Activated gamma-delta T cell treated with anti-CD3 and anti-CD28 coated beads, Interleukin-2, amount 50 U/mL, for 16 hours (primary cell): ENCODE results near the gene ATP6V1C2.
A peak's percentile ranks its signal among the peaks of the same experiment; 100 is the strongest.
"Not testable (repeated sequence)": the region's sequence is repeated elsewhere in the genome, so short reads cannot be mapped to it uniquely, and the experiment has no call there.

Experiments
- DNase-seq: peaks from one replicate; pipeline ENCODE4 v3.0.0-alpha.2; 2020; ENCODE audit warnings: low read depth

The ATP6V1C2 gene

DNA sequence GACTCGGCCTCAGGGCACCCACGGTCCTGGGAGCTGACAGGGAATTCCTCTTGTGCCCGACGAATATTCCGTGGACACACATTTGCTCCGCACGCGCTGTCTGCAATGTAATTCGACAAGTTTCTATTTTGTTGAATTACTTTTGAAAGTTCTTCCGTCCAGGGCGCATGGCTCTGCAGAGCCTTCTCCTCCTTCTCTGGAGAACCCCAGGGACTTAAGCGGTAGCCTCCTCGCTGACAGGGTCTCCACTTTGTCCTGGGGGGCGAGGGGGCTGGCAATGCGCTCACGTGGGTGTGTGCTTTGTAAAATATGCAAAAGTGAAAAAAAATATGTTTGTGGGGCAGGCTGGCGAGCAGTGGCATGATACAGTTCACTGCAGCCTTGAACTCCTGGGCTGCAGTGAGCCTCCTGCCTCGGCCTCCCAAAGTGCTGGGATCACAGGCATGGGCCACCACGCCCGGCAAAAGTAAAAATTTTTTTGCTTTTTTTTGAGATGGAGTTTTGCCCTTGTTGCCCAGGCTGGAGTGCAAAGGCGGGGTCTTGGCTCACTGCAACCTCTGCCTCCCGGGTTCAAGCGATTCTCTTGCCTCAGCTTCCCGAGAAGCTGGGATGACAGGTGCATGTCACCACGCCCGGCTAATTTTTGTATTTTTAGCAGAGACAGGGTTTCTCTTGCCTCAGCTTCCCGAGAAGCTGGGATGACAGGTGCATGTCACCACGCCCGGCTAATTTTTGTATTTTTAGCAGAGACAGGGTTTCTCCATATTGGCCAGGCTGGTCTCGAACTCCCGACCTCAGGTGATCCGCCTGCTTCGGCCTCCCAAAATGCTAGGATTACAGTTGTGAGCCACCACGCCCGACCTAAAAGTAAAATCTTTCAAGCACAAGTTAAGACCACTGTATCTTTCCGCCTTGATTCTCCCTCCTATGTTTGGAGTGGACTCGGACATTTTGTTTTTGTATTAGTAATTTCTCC is 92.0 kb downstream of the ATP6V1C2 start:
- not testable (repeated sequence) for DNase-seq

DNA sequence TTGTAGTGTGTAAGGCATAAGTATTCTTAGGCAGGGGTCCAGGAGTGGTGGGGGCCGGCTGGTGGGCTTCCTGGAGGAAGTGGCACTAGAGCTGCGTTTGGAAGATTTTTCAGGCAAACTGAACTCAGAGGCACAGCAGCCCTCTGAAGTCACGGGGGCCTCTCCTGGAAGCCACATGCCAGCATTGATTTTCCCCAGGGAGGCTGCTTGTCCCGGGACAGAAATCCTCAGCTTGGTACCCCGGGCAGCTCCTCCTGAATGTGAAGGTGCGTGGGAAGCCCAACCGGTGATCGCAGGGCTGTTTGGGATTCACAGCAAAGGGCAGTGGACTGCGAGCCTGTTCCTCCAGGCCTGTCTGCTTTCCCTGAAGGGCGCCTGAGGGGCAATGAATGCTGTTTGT is 92.7 kb downstream of the ATP6V1C2 start:
- no peak for DNase-seq

DNA sequence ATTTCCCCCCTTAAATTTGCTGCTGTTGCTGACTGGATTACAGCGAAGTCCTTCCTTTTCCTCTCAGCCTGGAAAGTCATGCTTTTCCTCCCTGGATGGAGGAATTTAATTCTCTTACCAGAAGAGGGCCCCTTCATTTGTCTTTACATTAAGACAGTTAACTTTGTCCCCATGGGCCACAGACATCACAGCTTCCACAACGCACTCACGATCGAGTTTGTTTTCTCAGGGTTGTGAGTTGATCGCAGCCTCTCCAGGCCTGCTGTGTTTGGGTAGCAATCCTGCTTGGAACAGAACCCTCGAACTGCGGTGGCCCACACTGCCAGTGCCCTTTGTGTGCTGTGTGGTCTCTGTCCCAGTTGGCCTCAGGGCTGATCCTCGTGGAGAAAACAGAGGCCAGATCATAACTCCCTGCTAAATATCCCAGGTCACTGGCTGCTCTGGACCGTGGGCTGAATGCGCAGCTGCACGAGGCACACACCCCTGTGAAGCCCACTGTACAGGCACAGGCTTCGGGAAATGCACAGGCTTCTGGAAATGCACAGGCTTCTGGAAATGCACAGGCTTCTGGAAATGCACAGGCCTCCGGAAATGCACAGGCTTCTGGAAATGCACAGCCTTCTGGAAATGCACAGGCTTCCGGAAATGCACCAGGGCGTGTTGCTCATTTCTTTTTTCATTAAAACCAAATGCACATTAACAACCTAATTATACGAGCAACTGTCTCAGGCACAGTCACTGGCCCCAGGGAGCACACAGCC is 93.3 kb downstream of the ATP6V1C2 start:
- no peak for DNase-seq

DNA sequence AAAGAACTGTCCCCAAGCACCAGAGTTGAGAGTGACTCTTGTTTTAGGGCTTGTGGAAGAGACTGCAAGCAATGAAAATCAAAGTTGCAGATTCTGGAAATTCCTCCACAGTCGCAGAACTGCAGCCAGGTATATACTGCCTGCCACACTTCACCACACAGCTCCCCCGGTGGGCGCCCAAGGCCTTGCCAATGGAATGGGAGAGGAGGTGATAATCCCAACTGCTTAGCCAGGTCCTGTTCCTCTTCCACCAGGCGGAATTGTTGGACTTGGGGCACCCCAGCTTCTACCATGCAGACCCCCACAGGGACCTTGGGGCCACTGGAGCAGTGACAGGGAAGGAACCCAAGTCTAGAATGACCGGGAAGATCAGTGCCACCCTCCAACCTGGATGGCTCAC is 96.0 kb downstream of the ATP6V1C2 start:
- DNase-seq, result no peak

DNA sequence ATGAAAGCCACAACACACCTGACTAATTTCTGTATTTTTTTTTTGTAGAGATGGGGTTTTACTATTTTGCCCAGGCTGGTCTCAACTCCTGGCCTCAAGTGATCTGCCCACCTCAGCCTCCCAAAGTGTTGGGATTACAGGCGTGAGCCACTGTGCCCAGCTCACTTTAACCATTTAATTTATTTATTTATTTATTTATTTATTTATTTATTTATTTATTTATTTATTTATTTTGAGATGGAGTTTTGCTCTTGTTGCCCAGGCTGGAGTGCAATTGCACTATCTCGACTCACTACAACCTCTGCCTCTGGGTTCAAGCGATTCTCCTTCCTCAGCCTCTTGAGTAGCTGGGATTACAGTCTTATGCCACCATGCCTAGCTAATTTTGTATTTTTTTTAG is 96.9 kb downstream of the ATP6V1C2 start:
- DNase-seq, result not testable (repeated sequence)

DNA sequence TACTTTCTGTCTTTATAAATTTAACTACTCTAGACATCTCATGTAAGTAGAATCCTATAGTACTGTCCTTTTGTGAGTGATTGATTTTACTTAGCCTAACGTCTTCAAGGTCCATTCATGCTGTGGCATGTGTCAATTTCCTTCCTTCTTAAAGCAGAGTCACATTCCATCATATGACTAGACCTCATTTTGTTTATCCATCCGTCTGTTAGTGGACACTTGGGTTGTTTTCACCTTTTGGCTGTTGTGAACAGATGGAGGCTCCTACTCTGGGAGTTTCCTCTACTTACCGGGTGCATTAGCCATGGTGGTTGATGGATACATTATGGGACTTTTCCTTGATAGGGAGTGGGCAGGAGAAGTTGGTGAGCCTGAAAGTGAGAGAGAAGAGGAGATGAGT is 97.6 kb downstream of the ATP6V1C2 start:
- DNase-seq, result no peak

DNA sequence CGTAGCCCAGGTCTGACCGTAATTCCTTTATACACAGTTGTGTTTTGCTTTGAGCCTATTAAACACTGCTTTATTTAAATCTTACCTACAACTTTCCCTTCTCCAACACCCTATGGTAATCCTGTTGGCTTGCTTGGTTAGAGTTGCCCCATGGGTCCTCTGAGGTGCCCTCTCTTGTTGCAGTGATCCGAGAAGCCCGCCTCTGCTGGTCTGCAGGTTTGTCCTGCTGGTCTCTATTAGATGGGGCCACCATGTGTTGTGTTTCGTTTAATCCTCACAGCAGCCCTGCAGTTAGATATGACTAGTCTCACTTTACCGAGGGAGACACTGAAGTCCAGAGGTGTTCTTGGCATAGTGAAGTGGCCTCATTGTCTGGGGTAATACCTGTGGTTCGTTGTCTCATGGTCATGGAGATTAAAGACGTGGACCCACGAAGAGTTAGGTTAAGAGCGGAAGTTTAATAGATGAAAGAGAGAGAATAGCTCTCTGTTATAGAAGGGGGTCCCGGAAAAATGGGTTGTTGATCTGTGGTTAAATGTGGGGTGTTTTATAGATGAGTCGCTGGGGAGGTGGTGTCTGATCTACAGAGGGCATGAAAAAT is 98.4 kb downstream of the ATP6V1C2 start:
- DNase-seq, result no peak

DNA sequence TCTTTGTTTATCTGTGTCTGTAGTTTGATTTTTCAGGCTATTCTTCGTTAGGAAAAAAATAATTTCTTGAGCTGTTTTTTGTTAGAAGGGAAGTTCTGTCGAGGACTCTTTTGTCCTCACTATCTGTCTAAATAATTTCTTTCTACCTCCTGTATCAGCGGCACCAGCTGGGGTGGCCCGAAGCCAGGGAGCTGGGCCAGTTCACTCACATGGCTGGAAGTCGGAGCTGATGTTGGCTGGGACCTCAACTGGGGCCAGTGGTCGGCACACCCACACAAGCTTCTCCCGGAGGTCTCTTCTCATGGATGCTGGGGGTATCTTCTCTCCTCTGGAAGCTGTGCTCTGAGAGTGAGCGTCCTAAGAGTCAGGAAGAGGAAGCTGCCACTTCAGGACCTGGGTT is 99.1 kb downstream of the ATP6V1C2 start:
- DNase-seq, result no peak

DNA sequence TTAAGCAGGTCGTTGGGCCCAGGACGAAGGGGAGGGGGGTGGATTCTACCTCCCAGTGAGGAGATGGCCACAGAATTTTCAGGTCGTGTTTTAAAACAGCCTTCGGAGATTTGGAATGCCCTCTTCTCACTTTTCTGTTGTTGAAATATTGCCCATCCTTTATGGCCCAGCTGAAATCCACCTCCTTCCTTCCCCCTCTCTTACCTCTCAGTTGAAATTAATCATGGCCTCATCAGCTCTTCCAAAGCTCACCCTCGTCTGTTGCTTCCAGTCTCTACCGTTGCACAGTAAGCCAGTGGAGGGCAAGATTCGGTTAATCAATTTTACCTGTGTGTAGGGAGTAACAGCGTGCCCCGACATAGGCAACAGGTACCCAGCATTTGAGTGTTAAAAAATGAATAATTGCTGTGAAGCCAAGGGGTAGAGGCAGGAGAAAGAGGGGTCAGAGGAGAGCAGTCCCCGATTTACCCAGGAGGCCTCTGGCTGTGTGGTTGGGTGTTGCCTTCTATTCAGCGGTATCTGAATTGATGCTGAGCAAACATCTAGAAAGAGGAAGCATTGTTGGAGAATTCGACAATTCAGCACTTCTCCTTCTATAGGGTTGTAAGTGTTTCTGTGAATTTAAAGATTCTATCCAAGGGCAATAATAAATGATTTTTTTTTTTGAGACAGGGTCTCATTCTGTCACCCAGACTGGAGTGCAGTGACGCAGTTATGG is 99.7 kb downstream of the ATP6V1C2 start:
- no peak for DNase-seq

DNA sequence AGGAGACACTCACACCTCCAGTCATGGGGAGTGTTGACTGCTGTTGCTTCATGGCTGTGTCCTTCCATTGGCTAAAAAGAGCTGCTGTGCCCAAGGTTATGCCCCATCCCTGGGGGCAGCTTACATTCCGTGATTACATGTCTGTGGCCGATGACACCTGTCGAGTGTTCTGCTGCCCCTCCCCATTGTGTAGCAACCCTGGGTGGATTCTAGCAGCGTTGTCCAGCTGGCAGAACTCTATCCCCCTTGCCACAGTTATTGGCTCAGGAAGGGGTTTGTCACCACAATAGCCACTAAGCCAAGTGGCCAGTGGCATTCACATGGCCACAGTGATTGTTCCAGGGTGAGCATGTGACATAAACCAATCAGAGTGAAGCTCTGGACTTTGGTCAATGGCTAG is 102.8 kb downstream of the ATP6V1C2 start:
- DNase-seq, result no peak

DNA sequence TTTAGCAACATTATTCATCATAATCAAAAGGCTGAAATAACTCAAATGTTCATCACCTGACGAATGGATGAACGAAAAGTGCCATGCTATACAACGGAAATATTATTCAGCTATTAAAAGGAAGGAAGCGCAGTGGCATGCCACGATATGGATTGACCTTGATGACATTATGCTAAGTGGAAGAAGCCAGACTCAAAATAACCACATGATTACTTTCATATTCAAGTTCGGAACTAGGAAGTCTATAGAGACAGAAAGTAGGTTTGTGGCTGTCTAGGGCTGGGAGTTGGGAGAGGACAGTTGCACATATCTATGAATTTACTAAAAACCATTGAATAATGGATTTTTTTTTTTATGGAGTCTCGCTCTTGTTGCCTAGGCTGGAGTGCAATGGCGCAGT is 104.6 kb downstream of the ATP6V1C2 start:
- no peak for DNase-seq

DNA sequence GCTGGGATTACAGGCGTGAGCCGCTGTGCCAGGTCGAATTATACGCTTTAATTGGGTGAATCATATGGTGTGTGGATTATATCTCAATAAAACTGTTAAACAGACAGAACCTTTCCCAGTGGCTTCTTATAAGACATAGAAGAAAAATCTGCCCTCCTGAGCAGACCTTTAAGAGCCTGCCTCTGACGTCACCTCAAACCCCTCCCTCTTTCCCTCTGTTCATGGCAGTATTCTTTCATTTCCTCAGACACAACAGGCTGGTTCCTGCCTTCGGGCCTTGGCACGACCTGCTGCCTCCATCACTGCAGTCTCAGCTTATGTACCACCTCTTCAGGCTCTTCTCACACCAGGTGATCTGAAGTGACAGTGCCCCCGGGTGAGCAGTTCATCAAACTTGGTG is 105.2 kb downstream of the ATP6V1C2 start:
- no peak for DNase-seq

DNA sequence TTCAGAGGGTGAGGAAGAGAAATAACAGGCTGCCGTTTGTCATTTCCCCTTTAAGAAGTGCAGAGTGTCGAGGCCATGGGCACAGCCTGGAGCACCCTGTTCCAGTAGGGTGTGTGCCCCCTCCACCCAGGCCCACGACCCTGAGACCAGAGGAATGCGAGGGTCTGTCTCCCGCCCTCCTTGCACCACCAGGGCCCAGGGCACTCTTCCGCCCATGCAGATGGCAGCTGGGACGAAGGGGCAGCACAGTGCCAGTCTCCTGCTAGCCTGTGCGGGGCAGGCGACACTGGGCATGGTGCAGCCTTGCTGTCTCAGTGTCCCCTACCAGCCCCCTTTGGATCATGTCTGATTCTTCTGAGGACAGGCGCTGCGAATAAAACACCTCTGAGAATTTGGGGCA is 106.9 kb downstream of the ATP6V1C2 start:
- DNase-seq, result no peak

DNA sequence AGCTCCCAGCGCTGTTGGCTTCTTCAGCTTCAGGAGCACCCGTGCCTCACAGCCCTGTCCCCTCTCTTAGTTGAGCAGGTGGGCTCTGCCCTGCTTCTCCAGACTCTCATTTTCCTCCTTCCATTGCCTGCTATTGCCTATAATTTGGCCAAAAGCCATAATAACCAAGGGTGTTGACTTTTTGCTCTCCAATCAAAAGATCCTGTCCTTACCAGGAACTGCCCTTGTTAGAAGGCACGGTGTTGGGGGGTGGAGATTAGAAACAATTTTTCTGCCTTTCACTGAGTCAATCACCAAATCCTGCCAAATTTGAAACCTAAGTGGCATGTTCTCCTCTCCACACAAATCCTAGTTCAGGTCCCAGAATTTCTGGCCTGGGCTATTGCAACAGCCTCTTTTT is 107.9 kb downstream of the ATP6V1C2 start:
- DNase-seq, result no peak

DNA sequence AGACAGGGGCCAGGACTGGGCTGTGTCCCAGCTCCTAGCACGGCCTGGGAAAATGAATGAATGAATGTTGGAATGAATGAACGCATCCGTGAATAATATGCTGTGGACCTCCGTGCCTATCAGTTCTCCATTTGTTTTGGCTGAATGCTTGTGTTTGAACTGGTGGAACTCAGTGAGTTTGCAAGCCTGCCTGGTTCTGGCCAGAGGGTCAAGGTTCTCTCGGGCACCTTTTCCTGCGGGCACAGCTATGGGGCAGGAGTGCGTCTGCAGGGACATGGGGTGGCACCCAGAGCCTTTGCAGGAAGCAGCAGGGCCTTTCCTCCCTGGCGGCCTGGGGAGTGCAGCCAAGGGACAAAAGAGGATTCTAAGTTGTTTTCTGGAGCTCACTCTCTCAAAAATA is 108.8 kb downstream of the ATP6V1C2 start:
- no peak for DNase-seq

DNA sequence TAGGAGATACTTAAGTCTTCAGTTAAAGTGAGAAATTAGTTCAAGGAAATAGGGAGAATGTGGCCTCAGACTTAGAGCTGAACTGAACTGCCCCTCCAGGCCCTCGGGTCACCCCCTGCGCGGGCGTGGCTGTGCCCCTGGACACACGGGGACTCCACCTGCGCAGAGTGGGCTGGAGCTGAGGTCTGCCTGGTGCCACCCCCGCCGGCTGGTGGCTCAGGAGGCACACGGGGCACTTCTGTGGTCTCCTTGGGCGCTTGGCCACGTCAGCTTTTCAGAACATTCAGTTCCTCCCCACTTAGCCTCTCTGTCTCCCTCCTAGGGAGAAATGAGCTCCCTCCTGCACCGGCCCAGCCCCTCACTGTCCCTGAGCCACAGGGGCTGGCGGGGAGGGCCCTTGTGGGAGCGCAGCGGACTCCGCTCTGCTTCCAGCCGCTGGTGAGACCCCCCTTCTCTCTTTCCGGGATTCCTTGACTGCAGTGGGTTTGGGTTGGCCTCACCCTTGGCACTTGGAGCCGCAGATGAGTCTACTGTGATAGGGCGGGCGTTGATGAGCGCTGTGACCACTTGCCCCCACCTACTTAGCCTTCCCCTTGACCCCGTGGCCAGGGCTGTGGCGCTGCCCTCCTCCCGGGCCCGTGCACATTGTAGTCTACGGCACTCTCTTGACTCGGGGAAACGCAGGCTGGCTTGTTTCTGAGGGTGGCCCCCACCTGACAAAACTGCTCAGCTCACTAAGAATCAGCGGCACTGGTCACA is 109.4 kb downstream of the ATP6V1C2 start:
- no peak for DNase-seq

DNA sequence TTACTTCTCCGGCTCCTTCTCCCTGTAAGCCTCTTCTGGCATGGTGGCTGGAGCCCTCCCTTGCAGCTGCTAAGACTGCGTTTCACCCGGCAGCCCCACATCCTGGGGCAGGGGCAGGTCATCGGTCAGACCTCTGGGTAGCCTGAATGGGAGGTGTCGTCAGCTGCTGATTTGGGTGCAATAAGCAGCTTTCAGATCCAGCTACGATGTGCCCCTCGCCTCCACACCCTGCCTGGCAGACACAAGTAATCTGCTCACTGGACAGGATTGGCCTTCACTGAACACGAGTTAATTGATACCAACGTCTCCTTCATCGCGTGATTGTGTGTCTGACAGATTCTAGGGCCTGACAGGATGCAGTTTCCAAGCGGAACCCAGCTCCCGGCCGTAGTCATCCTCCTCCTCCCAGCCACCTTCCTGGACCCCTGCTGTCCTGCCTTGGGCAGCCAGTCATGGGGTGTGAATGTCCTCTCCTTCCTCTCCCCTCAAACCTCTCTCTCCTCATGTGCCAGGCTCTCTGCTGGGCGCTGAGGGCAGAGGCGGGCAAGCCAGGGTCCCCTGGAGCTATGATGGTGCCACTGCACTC is 110.1 kb downstream of the ATP6V1C2 start:
- DNase-seq, result no peak

DNA sequence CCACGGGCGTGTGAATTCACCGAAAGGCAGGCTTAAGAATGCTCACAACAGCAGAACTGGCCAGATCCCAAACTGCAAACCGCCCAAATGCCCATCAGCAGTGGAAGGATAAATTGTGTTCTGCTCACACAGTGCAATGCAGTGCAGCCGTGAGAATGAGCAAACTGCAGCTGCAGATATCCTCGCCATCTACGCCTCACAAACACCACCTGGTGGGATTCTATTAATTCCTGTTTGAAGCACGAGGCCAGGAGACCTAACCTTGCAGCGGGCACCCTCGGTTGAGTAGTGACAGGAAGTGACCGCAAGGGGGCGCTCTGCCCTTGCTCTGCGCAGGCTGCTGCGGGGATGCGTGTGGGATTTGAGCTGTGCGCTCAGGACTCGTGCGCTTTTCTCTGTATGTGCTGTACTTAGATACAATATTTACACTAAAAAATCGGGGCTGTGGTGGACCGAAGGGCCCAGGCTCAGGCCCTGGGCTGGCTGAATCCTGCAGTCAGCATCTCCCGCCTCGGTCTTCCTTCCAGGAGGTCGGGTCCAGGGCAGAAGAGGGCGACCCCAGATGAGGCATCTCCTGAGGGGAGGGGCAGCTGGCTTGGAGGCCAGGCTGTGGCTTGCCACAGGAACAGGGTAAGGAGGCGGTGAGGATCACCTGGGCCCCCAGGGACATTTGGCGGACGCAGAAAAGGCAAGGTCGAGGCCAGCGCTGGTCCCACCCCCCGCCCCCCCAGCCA is 110.9 kb downstream of the ATP6V1C2 start:
- DNase-seq, result peak; percentile 74

DNA sequence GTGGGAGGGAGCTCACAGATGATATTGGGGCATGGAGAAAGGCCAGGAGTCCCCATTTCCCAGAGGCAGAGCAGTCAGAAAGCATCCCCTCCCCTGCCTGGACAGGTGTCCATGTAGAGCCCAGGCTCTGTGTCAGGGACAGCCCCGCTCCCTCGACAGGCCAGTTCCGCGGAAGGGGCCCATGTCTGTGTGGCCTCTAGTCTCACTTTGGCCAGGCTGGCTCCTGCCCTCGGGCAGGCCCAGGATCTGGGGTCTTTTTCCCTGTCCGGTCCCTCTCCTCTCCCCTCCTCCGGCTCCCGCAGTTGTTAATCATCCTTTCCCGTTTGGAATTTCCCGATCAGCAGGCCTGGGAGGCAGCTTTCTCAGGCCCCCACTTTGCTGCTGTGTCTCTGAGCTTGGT is 111.6 kb downstream of the ATP6V1C2 start:
- no peak for DNase-seq

DNA sequence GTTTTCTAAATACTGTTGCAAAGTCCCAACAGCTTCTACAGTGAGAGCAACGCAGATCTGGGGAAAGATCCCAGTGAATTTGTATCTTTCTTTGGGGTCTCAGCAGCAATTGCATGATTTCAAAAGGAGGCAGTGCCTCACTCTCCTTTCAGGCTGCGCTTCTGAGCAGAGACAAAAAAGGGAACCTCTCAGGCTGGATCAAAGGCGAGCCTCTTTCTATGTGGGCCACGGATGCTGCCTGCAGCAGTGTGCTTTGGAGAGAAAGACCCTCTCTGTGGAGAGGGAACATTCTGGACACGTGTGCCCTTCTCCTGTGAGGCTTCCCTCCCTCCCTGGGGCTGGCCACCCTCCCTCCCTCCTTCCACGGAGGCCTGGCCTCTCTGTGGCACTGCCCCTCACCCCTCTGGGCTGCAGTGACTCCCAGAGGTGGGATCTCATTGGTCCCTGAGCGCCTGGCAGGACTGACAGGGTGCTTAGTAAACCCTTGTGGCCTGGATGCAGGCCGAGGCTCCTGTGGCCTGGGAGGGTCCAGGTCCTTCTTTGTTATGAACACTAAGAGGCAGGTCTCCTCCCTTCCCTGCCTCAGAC is 112.7 kb downstream of the ATP6V1C2 start:
- no peak for DNase-seq
